ENCODE data around the gene ZNF202.

Gene ZNF202

DNA sequence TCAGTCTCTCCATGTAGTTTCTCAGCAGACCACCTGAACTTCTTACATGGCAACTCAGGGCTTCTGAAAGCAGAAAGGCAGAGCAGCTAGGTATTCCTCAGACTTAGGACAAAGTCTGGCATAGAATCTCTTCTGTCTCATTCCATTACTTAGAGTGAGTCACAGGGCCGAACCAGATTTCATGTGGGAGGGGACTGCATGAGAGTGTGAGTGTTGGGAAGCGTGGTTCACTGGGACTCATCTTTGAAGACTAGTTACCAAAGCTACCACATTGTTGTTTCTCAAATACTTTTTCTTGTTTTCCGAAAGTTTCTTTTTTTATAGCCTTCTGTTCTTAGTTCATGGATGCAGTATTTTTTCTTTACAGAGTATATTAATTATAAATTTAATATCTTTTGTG lies 51.0 kb downstream of the ZNF202 start:
- Histone ChIP-seq H3K4me3 (ENCODE audit: low read length, poor library complexity, severe bottlenecking) (no peak overlapping the region), H3K27me3 (ENCODE audit: insufficient read depth, low read length, poor library complexity, severe bottlenecking) (peaks cover 17% of the 10 kb centered on the region), H3K4me1 (ENCODE audit: insufficient read depth, low read length, poor library complexity, severe bottlenecking) (no peaks in the 10 kb centered on the region), H4K20me1 (ENCODE audit: insufficient read depth, low read length, poor library complexity, severe bottlenecking) (no peaks in the 10 kb centered on the region), H3K9me2 (replicated peaks; ENCODE audit: low read depth, low read length) (no peaks in the 10 kb centered on the region), H3K4me2 (ENCODE audit: low read depth, low read length, poor library complexity, severe bottlenecking) (no peak overlapping the region), H3K36me3 (ENCODE audit: insufficient read depth, low read length) (no peaks in the 10 kb centered on the region), H2AFZ (ENCODE audit: low read length) (no peak overlapping the region), H3K79me2 (ENCODE audit: insufficient read depth, low read length) (no peaks in the 10 kb centered on the region), H3K9me3 (ENCODE audit: insufficient read depth, low read depth, low read length) (no peaks in the 10 kb centered on the region), H3K9ac (ENCODE audit: low read depth, low read length, poor library complexity, severe bottlenecking) (no peak overlapping the region), H3F3A (ENCODE audit: low read depth) (no peaks in the 10 kb centered on the region)
- TF ChIP-seq EZH2phosphoT487 (IDR thresholded peaks at IDR 0.05; ENCODE audit: borderline replicate concordance), result no peak
- TF ChIP-seq, protein P1, sequence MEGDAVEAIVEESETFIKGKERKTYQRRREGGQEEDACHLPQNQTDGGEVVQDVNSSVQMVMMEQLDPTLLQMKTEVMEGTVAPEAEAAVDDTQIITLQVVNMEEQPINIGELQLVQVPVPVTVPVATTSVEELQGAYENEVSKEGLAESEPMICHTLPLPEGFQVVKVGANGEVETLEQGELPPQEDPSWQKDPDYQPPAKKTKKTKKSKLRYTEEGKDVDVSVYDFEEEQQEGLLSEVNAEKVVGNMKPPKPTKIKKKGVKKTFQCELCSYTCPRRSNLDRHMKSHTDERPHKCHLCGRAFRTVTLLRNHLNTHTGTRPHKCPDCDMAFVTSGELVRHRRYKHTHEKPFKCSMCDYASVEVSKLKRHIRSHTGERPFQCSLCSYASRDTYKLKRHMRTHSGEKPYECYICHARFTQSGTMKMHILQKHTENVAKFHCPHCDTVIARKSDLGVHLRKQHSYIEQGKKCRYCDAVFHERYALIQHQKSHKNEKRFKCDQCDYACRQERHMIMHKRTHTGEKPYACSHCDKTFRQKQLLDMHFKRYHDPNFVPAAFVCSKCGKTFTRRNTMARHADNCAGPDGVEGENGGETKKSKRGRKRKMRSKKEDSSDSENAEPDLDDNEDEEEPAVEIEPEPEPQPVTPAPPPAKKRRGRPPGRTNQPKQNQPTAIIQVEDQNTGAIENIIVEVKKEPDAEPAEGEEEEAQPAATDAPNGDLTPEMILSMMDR (conservative IDR thresholded peaks at IDR 0.05; ENCODE audit: low read length), result no peak

DNA sequence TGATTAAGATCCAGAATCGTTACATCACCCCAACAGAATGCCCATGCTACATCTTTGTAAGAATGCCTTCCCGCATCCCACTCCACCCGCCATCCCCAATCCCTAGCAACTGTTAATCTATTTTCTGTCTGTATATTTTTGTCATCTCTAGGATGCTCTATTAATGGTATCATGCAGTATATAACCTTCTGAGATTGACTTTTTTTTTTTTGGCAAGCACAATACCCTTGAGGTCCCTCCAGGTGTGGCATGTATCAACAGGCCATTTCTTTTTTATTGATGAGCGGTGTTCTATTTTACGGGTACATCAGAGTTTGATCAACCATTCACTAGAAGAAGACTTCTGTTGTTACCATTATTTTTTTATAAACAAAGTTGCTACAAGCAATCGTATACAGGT lies 56.9 kb downstream of the ZNF202 start:
- H3K79me2 ChIP-seq (ENCODE audit: insufficient read depth, low read length), result no peaks in the 10 kb centered on the region
- H2AFZ ChIP-seq (ENCODE audit: low read length), result no peak overlapping the region
- no peaks in the 10 kb centered on the region for H3K36me3 ChIP-seq (ENCODE audit: insufficient read depth, low read length)
- no peaks in the 10 kb centered on the region for H3K9me2 ChIP-seq (replicated peaks; ENCODE audit: low read depth, low read length)
- H3K27me3 ChIP-seq (ENCODE audit: insufficient read depth, low read length, poor library complexity, severe bottlenecking), result peaks cover 3% of the 10 kb centered on the region
- no peak overlapping the region for H3K9ac ChIP-seq (ENCODE audit: low read depth, low read length, poor library complexity, severe bottlenecking)
- H3K4me2 ChIP-seq (ENCODE audit: low read depth, low read length, poor library complexity, severe bottlenecking), result no peak overlapping the region
- H3F3A ChIP-seq (ENCODE audit: low read depth), result no peaks in the 10 kb centered on the region
- H3K4me3 ChIP-seq (ENCODE audit: low read length, poor library complexity, severe bottlenecking), result no peak overlapping the region
- TF ChIP-seq, protein P1 (conservative IDR thresholded peaks at IDR 0.05; ENCODE audit: low read length), result no peak
- no peak for TF ChIP-seq EZH2phosphoT487 (IDR thresholded peaks at IDR 0.05; ENCODE audit: borderline replicate concordance)
- H3K9me3 ChIP-seq (ENCODE audit: insufficient read depth, low read depth, low read length), result no peaks in the 10 kb centered on the region
- H3K4me1 ChIP-seq (ENCODE audit: insufficient read depth, low read length, poor library complexity, severe bottlenecking), result no peaks in the 10 kb centered on the region
- no peaks in the 10 kb centered on the region for H4K20me1 ChIP-seq (ENCODE audit: insufficient read depth, low read length, poor library complexity, severe bottlenecking)

DNA sequence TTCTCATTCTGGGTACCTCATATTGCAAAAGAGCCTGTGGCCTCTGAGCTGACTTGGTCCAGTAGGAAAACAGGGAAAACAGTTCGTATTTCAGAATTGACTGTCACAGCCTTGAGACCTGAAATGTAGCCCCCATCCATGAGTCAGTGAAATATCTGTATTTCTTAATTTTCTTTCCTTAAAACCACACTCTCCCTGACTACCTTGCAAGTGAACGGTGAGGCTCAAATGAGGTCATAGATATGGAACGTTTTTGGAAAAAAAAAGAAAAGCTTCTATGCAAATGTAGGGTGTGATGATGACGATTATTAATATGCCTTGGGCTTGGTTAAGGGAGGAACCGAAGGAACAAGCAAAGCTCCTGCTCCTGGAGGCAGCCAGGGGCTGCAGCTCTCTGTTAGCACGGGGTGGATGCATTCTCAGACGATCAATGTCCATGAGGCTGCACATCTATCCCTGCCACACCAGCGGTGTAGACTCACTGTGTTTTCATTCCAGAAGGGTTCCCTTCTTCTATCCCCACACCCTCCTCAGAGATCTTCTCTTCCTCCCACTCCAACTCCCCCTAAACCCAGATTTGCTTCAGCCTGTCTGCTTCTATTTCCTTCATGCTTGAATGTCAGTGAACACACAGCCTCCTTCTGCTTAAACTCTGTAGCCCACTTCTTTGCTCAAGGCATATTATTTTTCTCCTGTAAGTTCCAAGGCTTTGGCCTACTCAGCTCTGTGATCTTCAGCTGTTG lies 57.9 kb downstream of the ZNF202 start:
- Histone ChIP-seq H3K9me2 (replicated peaks; ENCODE audit: low read depth, low read length) (no peaks in the 10 kb centered on the region), H4K20me1 (ENCODE audit: insufficient read depth, low read length, poor library complexity, severe bottlenecking) (no peaks in the 10 kb centered on the region), H3K4me1 (ENCODE audit: insufficient read depth, low read length, poor library complexity, severe bottlenecking) (no peaks in the 10 kb centered on the region), H3K4me3 (ENCODE audit: low read length, poor library complexity, severe bottlenecking) (no peak overlapping the region), H3K79me2 (ENCODE audit: insufficient read depth, low read length) (no peaks in the 10 kb centered on the region), H3F3A (ENCODE audit: low read depth) (no peaks in the 10 kb centered on the region), H2AFZ (ENCODE audit: low read length) (no peak overlapping the region), H3K9me3 (ENCODE audit: insufficient read depth, low read depth, low read length) (no peaks in the 10 kb centered on the region), H3K36me3 (ENCODE audit: insufficient read depth, low read length) (no peaks in the 10 kb centered on the region), H3K4me2 (ENCODE audit: low read depth, low read length, poor library complexity, severe bottlenecking) (no peak overlapping the region), H3K9ac (ENCODE audit: low read depth, low read length, poor library complexity, severe bottlenecking) (no peak overlapping the region), H3K27me3 (ENCODE audit: insufficient read depth, low read length, poor library complexity, severe bottlenecking) (no peaks in the 10 kb centered on the region)
- TF ChIP-seq, protein P1 (conservative IDR thresholded peaks at IDR 0.05; ENCODE audit: low read length), result no peak
- no peak for TF ChIP-seq EZH2phosphoT487 (IDR thresholded peaks at IDR 0.05; ENCODE audit: borderline replicate concordance)
